ENCODE data around the gene BAD. TPM values are rescaled to one million over a fixed set of nuclear protein-coding genes. Genes with fewer than 3 reads are reported as not detected.
A peak's percentile ranks its signal among the peaks of the same experiment; 100 is the strongest.

The BAD gene
- total and polyA plus RNA-seq, 10 of the 15 experiments (the other 5 are each of a cell fraction or from before 2014, with no cell fraction given), result 1.5 to 67.2 (median 39.6) TPM

DNA sequence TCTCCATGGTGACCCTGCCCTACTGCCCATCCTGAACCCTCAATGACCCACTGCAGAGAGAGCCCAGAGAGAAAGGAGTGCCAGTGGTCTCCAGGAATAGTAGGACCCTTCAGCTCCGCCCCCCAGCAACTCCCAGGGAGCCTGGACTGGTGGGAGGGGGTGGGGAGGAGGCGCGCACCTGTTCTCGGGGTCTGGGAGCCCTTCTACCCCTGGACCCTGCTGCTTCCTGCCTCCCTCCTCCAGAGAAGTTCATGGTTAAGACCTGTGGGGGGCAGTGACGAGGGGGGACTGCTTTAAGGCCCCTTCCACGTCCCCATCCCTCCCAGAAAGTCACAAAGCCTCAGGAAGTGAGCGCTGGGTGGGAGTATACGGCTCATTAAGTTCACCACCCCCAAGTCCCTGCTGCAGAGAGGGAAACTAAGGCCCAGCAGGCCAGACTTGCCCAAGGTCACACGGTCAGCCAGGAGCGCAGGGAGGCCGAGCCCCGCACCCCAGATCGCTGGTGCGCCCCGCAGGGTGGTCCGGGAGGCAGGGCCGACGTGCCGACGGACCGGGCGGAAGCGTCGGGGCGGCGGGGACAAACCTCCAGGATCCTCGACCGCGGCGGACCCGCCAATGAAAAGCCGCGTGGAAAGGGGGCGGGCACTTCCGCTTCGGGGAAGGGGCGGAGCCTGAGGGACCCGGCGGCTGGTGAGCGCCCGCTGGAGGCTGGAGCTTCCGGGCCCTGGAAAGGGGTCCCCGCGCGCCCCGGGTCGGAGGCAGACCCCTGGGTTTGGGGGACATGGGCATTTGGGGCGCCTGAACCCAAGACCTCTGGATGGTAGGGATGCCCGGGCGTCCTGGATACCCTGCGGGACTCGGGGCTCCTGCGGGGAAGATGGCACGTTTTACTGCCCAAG, 58.6 kb downstream of the BAD start, which contains the start of the genes NUDT22 and TRPT1:
Gene NUDT22, plus strand, starts transcription at position 667 of the 899 bp plus-strand sequence. CDS start 379 bp downstream, outside the sequence.
Gene TRPT1, minus strand, starts transcription at position 579 of the 899 bp plus-strand sequence. Its CDS starts 326 bp downstream, at position 253.
- no peak for DNase-seq (ENCODE audit: low read depth, low spot score)
- FAIRE-seq, result peak; percentile 61
- peak within 1 kb of the TSS; percentile 96 for H3K27ac ChIP-seq (ENCODE audit: control insufficient read depth, insufficient read depth)
- POLR2A ChIA-PET, result interaction anchor here (0.5 to 9.7 kb wide), 19 partner anchors 8 to 414 kb away, joined by 3 to 85 read pairs (median 5); partner anchors contain the start of genes FERMT3, FKBP2, PPP1R14B and PRDX5
- no peaks in the 10 kb centered on the region for H4K20me1 ChIP-seq (ENCODE audit: control insufficient read depth, insufficient read depth)
- SMC1A ChIA-PET (ENCODE audit: uncharacterized antibody, unreplicated experiment), result interaction anchor here (0.8 to 5.4 kb wide), 7 partner anchors 13 to 76 kb away, joined by 3 to 56 read pairs (median 4); partner anchors contain the start of genes FERMT3 and FKBP2
- no peaks in the 10 kb centered on the region for H3K27me3 ChIP-seq (replicated peaks in 1 of 2; ENCODE audit: control insufficient read depth in 2 of 2, insufficient read depth in 2 of 2, low read length in 1 of 2)
- in situ Hi-C loops (cut with MboI), result loop anchor here (25.0 kb wide), 1 partner anchor 1636 kb away; the partner anchor contains the start of genes CFL1, EFEMP2 and MUS81
- H3K79me2 ChIP-seq (ENCODE audit: control insufficient read depth, insufficient read depth, low read length), result peaks cover 36% of the 10 kb centered on the region
- H3K4me3 ChIP-seq, result peak within 1 kb of the TSS; percentile 90
- peak within 1 kb of the TSS; percentile 98 for H3K4me2 ChIP-seq (ENCODE audit: control insufficient read depth, insufficient read depth)
- no peaks in the 10 kb centered on the region for H3K9me3 ChIP-seq (replicated peaks; ENCODE audit: control insufficient read depth, insufficient read depth, low read length)
- peak; percentile 80 for ATAC-seq
- TSS peak; percentile 82 for BruUV-seq (replicated peaks)
- under 1% methylated on average over 53 of the region's 54 CpGs for WGBS (ENCODE audit: insufficient coverage, insufficient replicate concordance, low lambda C conversion rate, missing lambda C conversion rate)
- peaks cover 9 to 11% of the 10 kb centered on the region in 2 experiments for H3K36me3 ChIP-seq (ENCODE audit: control insufficient read depth in 2 of 2, insufficient read depth in 2 of 2, low read length in 1 of 2)
- H2AFZ ChIP-seq (ENCODE audit: control insufficient read depth, low read depth, low read length), result peak within 1 kb of the TSS; percentile 79
- peaks cover 18% of the 10 kb centered on the region for H3K4me1 ChIP-seq (ENCODE audit: control insufficient read depth, insufficient read depth, low read length)
- CTCF ChIA-PET, result interaction anchor here (0.5 to 5.0 kb wide), 11 partner anchors 11 to 105 kb away, joined by 3 to 59 read pairs (median 4); partner anchors contain the start of genes FERMT3 and FKBP2
- H3K9ac ChIP-seq (ENCODE audit: control insufficient read depth, insufficient read depth, low read length), result peak within 1 kb of the TSS; percentile 98
- intact Hi-C loops (cut with micrococcal nuclease; ENCODE audit: unreplicated experiment), result no loop called here
- RAD21 ChIA-PET (ENCODE audit: unreplicated experiment), result interaction anchor here (0.8 to 3.3 kb wide), 10 partner anchors 9 to 109 kb away, joined by 3 to 34 read pairs (median 4); partner anchors contain the start of genes BAD, FERMT3, FKBP2 and PRDX5
- TF ChIP-seq STAT3 (IDR thresholded peaks at IDR 0.05; ENCODE audit: low read depth, low read length) (no peak), SRF (IDR thresholded peaks at IDR 0.05; ENCODE audit: low read depth in 2 of 2, low read length in 2 of 2) (0 out of 4 replicates have a peak, but pooled peaks of 1 of the 2 experiments have one; percentile 39), NR2C2 (IDR thresholded peaks at IDR 0.05; ENCODE audit: borderline replicate concordance, control insufficient read depth, insufficient read length, low read depth) (no peak), TCF12 (IDR thresholded peaks at IDR 0.05; ENCODE audit: low read depth, low read length) (no peak), JUND (IDR thresholded peaks at IDR 0.05; ENCODE audit: low read depth, low read length) (no peak)
- TF ChIP-seq, protein P1, sequence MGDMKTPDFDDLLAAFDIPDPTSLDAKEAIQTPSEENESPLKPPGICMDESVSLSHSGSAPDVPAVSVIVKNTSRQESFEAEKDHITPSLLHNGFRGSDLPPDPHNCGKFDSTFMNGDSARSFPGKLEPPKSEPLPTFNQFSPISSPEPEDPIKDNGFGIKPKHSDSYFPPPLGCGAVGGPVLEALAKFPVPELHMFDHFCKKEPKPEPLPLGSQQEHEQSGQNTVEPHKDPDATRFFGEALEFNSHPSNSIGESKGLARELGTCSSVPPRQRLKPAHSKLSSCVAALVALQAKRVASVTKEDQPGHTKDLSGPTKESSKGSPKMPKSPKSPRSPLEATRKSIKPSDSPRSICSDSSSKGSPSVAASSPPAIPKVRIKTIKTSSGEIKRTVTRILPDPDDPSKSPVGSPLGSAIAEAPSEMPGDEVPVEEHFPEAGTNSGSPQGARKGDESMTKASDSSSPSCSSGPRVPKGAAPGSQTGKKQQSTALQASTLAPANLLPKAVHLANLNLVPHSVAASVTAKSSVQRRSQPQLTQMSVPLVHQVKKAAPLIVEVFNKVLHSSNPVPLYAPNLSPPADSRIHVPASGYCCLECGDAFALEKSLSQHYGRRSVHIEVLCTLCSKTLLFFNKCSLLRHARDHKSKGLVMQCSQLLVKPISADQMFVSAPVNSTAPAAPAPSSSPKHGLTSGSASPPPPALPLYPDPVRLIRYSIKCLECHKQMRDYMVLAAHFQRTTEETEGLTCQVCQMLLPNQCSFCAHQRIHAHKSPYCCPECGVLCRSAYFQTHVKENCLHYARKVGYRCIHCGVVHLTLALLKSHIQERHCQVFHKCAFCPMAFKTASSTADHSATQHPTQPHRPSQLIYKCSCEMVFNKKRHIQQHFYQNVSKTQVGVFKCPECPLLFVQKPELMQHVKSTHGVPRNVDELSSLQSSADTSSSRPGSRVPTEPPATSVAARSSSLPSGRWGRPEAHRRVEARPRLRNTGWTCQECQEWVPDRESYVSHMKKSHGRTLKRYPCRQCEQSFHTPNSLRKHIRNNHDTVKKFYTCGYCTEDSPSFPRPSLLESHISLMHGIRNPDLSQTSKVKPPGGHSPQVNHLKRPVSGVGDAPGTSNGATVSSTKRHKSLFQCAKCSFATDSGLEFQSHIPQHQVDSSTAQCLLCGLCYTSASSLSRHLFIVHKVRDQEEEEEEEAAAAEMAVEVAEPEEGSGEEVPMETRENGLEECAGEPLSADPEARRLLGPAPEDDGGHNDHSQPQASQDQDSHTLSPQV (IDR thresholded peaks at IDR 0.05), result no peak
- TF ChIP-seq, protein P2, sequence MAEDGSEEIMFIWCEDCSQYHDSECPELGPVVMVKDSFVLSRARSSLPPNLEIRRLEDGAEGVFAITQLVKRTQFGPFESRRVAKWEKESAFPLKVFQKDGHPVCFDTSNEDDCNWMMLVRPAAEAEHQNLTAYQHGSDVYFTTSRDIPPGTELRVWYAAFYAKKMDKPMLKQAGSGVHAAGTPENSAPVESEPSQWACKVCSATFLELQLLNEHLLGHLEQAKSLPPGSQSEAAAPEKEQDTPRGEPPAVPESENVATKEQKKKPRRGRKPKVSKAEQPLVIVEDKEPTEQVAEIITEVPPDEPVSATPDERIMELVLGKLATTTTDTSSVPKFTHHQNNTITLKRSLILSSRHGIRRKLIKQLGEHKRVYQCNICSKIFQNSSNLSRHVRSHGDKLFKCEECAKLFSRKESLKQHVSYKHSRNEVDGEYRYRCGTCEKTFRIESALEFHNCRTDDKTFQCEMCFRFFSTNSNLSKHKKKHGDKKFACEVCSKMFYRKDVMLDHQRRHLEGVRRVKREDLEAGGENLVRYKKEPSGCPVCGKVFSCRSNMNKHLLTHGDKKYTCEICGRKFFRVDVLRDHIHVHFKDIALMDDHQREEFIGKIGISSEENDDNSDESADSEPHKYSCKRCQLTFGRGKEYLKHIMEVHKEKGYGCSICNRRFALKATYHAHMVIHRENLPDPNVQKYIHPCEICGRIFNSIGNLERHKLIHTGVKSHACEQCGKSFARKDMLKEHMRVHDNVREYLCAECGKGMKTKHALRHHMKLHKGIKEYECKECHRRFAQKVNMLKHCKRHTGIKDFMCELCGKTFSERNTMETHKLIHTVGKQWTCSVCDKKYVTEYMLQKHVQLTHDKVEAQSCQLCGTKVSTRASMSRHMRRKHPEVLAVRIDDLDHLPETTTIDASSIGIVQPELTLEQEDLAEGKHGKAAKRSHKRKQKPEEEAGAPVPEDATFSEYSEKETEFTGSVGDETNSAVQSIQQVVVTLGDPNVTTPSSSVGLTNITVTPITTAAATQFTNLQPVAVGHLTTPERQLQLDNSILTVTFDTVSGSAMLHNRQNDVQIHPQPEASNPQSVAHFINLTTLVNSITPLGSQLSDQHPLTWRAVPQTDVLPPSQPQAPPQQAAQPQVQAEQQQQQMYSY (CRISPR knock-in tag; IDR thresholded peaks at IDR 0.05), result no peak
- TF ChIP-seq, protein P3, sequence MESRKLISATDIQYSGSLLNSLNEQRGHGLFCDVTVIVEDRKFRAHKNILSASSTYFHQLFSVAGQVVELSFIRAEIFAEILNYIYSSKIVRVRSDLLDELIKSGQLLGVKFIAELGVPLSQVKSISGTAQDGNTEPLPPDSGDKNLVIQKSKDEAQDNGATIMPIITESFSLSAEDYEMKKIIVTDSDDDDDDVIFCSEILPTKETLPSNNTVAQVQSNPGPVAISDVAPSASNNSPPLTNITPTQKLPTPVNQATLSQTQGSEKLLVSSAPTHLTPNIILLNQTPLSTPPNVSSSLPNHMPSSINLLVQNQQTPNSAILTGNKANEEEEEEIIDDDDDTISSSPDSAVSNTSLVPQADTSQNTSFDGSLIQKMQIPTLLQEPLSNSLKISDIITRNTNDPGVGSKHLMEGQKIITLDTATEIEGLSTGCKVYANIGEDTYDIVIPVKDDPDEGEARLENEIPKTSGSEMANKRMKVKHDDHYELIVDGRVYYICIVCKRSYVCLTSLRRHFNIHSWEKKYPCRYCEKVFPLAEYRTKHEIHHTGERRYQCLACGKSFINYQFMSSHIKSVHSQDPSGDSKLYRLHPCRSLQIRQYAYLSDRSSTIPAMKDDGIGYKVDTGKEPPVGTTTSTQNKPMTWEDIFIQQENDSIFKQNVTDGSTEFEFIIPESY (IDR thresholded peaks at IDR 0.05), result no peak
- TF ChIP-seq, protein P4, sequence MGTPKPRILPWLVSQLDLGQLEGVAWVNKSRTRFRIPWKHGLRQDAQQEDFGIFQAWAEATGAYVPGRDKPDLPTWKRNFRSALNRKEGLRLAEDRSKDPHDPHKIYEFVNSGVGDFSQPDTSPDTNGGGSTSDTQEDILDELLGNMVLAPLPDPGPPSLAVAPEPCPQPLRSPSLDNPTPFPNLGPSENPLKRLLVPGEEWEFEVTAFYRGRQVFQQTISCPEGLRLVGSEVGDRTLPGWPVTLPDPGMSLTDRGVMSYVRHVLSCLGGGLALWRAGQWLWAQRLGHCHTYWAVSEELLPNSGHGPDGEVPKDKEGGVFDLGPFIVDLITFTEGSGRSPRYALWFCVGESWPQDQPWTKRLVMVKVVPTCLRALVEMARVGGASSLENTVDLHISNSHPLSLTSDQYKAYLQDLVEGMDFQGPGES (IDR thresholded peaks at IDR 0.05), result no peak
